Fibroblast of lung (primary cell): Measurements from ENCODE around the gene SCTR. TPM values are rescaled to one million over a fixed set of nuclear protein-coding genes. Genes with fewer than 3 reads are reported as not detected.

Experiments
- DNase-seq, 2 donors: peaks; one replicate each; pipeline versions ENCODE4 v3.0.0 to v3.0.0-alpha.2; 2010; ENCODE audit warnings: low read depth in 2 of 2
- H2AFZ ChIP-seq: 2 replicates; pipeline ENCODE4 v1.5.1; 2012; ENCODE audit warnings: low read length, control low read depth, inconsistent platforms
- H3K27ac ChIP-seq: 2 replicates; pipeline ENCODE4 v1.5.1; 2011; ENCODE audit warnings: low read length, control low read depth; ENCODE audit not compliant: insufficient read depth
- H3K27me3 ChIP-seq: 2 replicates; pipeline ENCODE4 v1.5.1; 2011; ENCODE audit warnings: mild to moderate bottlenecking, low read length; ENCODE audit not compliant: control insufficient read depth, insufficient read depth
- H3K36me3 ChIP-seq: 2 replicates; pipeline ENCODE4 v1.5.1; 2011; ENCODE audit warnings: low read length; ENCODE audit not compliant: control insufficient read depth, insufficient read depth
- H3K4me1 ChIP-seq: 2 replicates; pipeline ENCODE4 v1.5.1; 2011; ENCODE audit warnings: low read length; ENCODE audit not compliant: control insufficient read depth, insufficient read depth; ENCODE audit errors: extremely low read depth
- H3K4me2 ChIP-seq: 2 replicates; pipeline ENCODE4 v1.5.1; 2011; ENCODE audit warnings: low read length, control low read depth; ENCODE audit not compliant: insufficient read depth; ENCODE audit errors: extremely low read depth
- H3K4me3 ChIP-seq, 4 experiments: fragments of 200-600 bp in 1 of 4; sonication (generic) in 1 of 4; replicated peaks in 1 of 4; 2 replicates each; pipeline ENCODE4 v1.5.1; 2011 to 2016; ENCODE audit warnings: low read length in 4 of 4, low read depth in 3 of 4, mild to moderate bottlenecking in 3 of 4, control low read depth in 2 of 4, inconsistent platforms in 1 of 4, mixed read lengths in 1 of 4; ENCODE audit not compliant: insufficient read depth in 1 of 4; ENCODE audit errors: control extremely low read depth in 1 of 4
- H3K79me2 ChIP-seq: 2 replicates; pipeline ENCODE4 v1.5.1; 2012; ENCODE audit warnings: mild to moderate bottlenecking, low read length, inconsistent platforms; ENCODE audit not compliant: control insufficient read depth, insufficient read depth
- H3K9ac ChIP-seq: 2 replicates; pipeline ENCODE4 v1.5.1; 2011; ENCODE audit warnings: mild to moderate bottlenecking, low read length, control low read depth; ENCODE audit not compliant: insufficient read depth
- H3K9me3 ChIP-seq: 2 replicates; pipeline ENCODE4 v1.5.1; 2012; ENCODE audit warnings: low read depth, low read length; ENCODE audit not compliant: control insufficient read depth, insufficient read depth
- H4K20me1 ChIP-seq: 2 replicates; pipeline ENCODE4 v1.5.1; 2011; ENCODE audit warnings: low read length; ENCODE audit not compliant: control insufficient read depth, insufficient read depth; ENCODE audit errors: extremely low read depth
- CTCF ChIP-seq, 2 donors: IDR thresholded peaks in 1 of 2; conservative IDR thresholded peaks in 1 of 2; 1 replicate in 1 of 2; 2 replicates in 1 of 2; pipeline ENCODE4 v1.5.1; 2011 to 2012; ENCODE audit warnings: low read length in 2 of 2, control low read depth in 1 of 2, inconsistent platforms in 1 of 2, low read depth in 1 of 2, mild to moderate bottlenecking in 1 of 2
- EZH2 ChIP-seq: IDR thresholded peaks from 2 replicates; pipeline ENCODE4 v1.5.1; 2012; ENCODE audit warnings: low read length, control low read depth, mild to moderate bottlenecking; ENCODE audit errors: missing control alignments
- polyA plus RNA-seq, 2 donors: library from polyadenylated mRNA; depleted of rRNA in 1 of 2; stranded (reverse) in 1 of 2; unstranded in 1 of 2; fragments of >200 nt; gene quantifications; 2 replicates each; pipeline ENCODE4 v1.2.1, GENCODE V29; 2011 to 2012; ENCODE audit warnings: missing spikeins in 1 of 2
- total RNA-seq: library from RNA; depleted of rRNA; stranded (reverse); fragments of >200 nt; gene quantifications from 2 replicates; pipeline ENCODE4 v1.2.1, GENCODE V29; 2014

The SCTR gene
- total and polyA plus RNA-seq, 2 donors (not counting 1 experiment from before 2014, with no cell fraction given): not detected

- Histone ChIP-seq H3K9me3 (no peaks in the 10 kb centered on the region), H4K20me1 (no peaks in the 10 kb centered on the region), H3K27me3 (peaks cover 9% of the 10 kb centered on the region), H3K4me2 (no peak overlapping the region), H3K4me1 (peaks cover 5% of the 10 kb centered on the region), H3K9ac (no peak overlapping the region), H3K27ac (no peak overlapping the region), H2AFZ (no peak overlapping the region), H3K79me2 (no peaks in the 10 kb centered on the region), H3K36me3 (no peaks in the 10 kb centered on the region), H3K4me3 (no peak overlapping the region)
- no peak for DNase-seq
- no peak for TF ChIP-seq CTCF (conservative IDR thresholded peaks at IDR 0.05 in 1 of 2, IDR thresholded peaks at IDR 0.05 in 1 of 2; ENCODE audit: low read depth in 1 of 2, low read length in 2 of 2)
- no peak for TF ChIP-seq EZH2
These were observed 88.4 kb downstream of the SCTR start for GRCh38 chr2:119435953-119436297.

GRCh38 chr2:119435081-119435952, 89.0 kb downstream of the SCTR start:
- Histone ChIP-seq H3K9ac (no peak overlapping the region), H3K27me3 (peaks cover 9% of the 10 kb centered on the region), H3K4me2 (no peak overlapping the region), H3K9me3 (no peaks in the 10 kb centered on the region), H3K36me3 (no peaks in the 10 kb centered on the region), H3K4me3 (no peak overlapping the region), H4K20me1 (no peaks in the 10 kb centered on the region), H3K27ac (no peak overlapping the region), H3K79me2 (no peaks in the 10 kb centered on the region), H3K4me1 (peaks cover 5% of the 10 kb centered on the region), H2AFZ (no peak overlapping the region)
- DNase-seq: no peak
- TF ChIP-seq EZH2 (no peak), CTCF (conservative IDR thresholded peaks at IDR 0.05 in 1 of 2, IDR thresholded peaks at IDR 0.05 in 1 of 2; ENCODE audit: low read depth in 1 of 2, low read length in 2 of 2) (no peak)

GRCh38 chr2:119434664-119435063, 89.6 kb downstream of the SCTR start:
- H3K9me3 ChIP-seq: no peaks in the 10 kb centered on the region
- H3K9ac ChIP-seq: no peak overlapping the region
- no peak for TF ChIP-seq CTCF (conservative IDR thresholded peaks at IDR 0.05 in 1 of 2, IDR thresholded peaks at IDR 0.05 in 1 of 2; ENCODE audit: low read depth in 1 of 2, low read length in 2 of 2)
- TF ChIP-seq EZH2: no peak
- H2AFZ ChIP-seq: no peak overlapping the region
- DNase-seq: no peak
- H3K27me3 ChIP-seq: peaks cover 9% of the 10 kb centered on the region
- no peaks in the 10 kb centered on the region for H3K79me2 ChIP-seq
- peaks cover 5% of the 10 kb centered on the region for H3K4me1 ChIP-seq
- no peak overlapping the region for H3K4me3 ChIP-seq
- H3K4me2 ChIP-seq: no peak overlapping the region
- no peaks in the 10 kb centered on the region for H3K36me3 ChIP-seq
- no peak overlapping the region for H3K27ac ChIP-seq
- H4K20me1 ChIP-seq: no peaks in the 10 kb centered on the region
